AG09319 (cell line): ENCODE data around the gene ZBTB47.

Source experiments
- DNase-seq: peaks from one replicate; pipeline ENCODE4 v3.0.0-alpha.2; 2010; ENCODE audit warnings: low read depth; ENCODE audit errors: extremely low read depth
- CTCF ChIP-seq: IDR thresholded peaks from 2 replicates; pipeline ENCODE4 v1.5.1; 2011; ENCODE audit warnings: low read depth, mild to moderate bottlenecking, inconsistent platforms, low read length, moderate library complexity

Gene ZBTB47

GRCh38 chr3:42690191-42690590, 36.7 kb downstream of the ZBTB47 start:
- DNase-seq: no peak
- TF ChIP-seq CTCF: no peak

- DNase-seq: no peak
- no peak for TF ChIP-seq CTCF
These were observed 37.5 kb downstream of the ZBTB47 start for GRCh38 chr3:42690766-42691680.

DNA sequence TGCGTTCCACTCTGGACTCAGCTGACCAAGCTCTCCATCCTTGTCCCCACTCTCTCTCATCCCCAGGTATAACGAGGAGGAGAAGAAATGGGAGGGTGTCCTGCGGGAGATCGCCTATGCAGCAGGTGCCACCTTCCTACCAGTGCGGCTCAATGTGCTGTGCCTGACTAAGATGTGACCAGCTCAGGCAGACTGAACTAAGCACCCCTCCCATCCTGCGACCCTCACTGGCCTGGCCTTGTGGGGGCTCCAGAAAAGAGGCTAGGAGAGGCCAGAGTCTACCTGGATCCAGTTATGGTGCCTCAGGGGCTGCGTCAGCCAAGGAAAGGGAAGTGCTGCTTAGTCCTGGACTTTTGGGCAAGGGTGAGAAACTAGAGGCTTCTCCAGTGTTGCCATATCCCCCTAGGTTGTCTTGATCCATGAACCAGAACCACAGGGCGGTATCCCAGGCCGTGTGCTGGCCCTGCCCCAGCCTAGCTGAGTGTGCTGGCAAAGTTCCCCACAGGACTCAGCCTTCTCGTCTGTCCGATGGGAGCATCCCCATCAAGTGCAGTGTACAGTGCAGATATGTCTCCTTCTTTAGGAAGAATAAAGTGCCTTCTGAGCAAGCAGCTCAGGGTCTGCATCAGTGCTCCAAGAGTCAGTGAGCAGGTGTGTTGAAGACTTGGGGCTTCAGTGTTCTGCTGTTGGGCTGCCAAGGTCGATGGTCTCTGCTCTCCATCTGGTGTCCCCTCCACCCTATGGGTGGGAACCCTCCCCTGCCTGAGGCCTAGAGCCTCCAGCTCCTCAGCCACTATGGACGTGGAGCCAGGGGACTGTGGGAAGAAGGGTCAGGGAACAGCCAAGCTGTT, 38.5 kb downstream of the ZBTB47 start:
- no peak for TF ChIP-seq CTCF
- DNase-seq: no peak

DNA sequence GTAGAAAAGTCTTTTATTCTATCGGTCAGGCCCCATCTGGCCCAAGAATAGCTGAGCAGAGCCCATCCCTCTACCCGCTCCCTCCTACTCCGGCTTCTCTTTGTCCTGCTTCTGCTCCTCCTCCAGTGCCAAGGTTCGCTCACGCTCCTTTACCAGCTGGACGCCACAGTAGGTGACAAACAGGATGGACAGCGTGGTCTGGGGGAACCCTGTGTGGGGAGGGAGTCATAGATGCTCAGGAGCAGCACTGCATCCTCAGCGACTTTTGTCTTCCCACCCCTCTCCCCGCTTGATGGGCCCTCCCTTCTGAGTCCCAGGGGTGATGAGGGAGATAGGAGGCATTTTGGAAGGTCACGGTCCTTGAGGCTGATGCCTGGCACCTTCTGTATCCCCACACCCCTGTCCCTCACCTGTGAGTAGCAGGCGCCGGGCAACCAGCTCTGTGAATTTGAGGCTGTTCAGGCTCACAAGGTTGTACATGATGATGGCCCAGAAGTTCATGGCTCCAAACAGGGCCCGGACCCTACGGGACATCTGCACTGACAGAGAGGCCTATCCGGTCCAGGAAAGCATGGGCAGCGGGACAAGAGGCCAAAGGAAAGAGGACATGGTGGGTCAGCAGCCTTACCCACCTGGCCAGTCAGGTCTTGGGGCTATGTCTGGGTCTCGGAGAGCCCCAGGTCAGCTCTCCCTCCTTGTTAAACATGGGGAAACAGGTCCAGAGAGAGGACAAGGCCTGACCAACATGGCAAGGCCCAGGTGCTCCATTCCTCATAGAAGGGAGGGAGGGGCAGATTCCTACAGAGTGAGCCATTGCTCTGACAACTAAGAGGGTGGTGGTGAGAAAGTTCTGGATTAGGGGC, 39.4 kb downstream of the ZBTB47 start:
- DNase-seq: no peak
- no peak for TF ChIP-seq CTCF

DNA sequence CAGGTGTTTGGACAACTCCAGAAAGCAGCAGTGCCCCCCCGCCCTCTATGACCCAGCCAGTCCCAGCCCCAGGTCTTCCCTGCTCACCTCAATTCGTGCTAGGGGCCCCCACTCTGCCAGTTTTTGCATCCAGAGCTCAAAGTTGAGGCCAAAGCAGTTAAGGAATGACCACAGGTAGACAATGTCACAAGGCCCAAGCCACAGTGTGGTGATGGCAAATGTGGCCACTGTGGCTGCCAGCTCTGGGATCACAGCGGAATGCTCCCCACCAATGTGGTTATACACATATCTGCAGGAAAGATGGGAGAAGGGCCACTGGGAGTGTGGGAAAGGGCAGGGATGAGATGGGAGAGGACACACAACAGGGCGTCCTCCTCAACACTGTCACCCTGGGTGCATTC, 40.0 kb downstream of the ZBTB47 start:
- TF ChIP-seq CTCF: no peak
- no peak for DNase-seq

DNA sequence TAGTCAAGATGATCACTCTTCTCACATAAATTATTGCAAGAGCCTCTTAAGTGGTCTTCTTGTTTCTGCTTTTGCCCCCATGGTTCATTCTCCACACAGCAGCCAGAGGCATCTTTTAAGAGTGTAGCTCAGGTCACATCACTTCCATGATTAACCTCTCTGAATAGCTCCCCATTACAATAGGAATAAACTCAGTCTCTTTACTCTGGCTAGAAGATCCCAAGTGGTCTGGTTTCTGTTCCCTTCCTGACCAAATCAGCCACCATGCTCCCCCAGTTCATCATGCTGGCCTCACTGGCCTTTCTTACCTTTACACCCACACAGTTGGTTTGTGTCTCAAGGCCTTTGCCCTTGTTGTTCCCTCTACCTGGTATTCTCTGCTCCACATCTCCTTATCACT, 40.9 kb downstream of the ZBTB47 start:
- no peak for TF ChIP-seq CTCF
- DNase-seq: no peak
